Measurements from ENCODE around the gene PTPRCAP.
A peak's percentile ranks its signal among the peaks of the same experiment; 100 is the strongest.
"Not testable (repeated sequence)": the region's sequence is repeated elsewhere in the genome, so short reads cannot be mapped to it uniquely, and the experiment has no call there.

PTPRCAP gene

GRCh38 chr11:67441098-67441563 is 3.6 kb upstream of the PTPRCAP start:
- DNase-seq = no peak

GRCh38 chr11:67440229-67441097 is 3.0 kb upstream of the PTPRCAP start:
- DNase-seq = no peak

GRCh38 chr11:67439321-67440228 is 2.1 kb upstream of the PTPRCAP start:
- no peak for DNase-seq

- no peak for DNase-seq
These were observed 848 bp upstream of the PTPRCAP start for GRCh38 chr11:67438158-67438902.

- no peak for DNase-seq
These were observed 301 bp upstream of the PTPRCAP start for GRCh38 chr11:67437809-67438157.

- no peak for DNase-seq
These were observed 912 bp downstream of the PTPRCAP start for GRCh38 chr11:67436459-67437081.

- no peak for DNase-seq
These were observed 1.6 kb downstream of the PTPRCAP start for GRCh38 chr11:67435727-67436458.

GRCh38 chr11:67435031-67435726 is 2.3 kb downstream of the PTPRCAP start:
- DNase-seq = no peak

- DNase-seq = no peak
These were observed 3.0 kb downstream of the PTPRCAP start for GRCh38 chr11:67434395-67434881.

- DNase-seq = no peak
These were observed 3.7 kb downstream of the PTPRCAP start for GRCh38 chr11:67433536-67434394.

GRCh38 chr11:67432655-67433349 is 4.7 kb downstream of the PTPRCAP start:
- DNase-seq = no peak

GRCh38 chr11:67431346-67432249 is 5.9 kb downstream of the PTPRCAP start:
- no peak for DNase-seq

- no peak for DNase-seq
These were observed 7.8 kb downstream of the PTPRCAP start for GRCh38 chr11:67429722-67430121.

- no peak for DNase-seq
These were observed 8.3 kb downstream of the PTPRCAP start for GRCh38 chr11:67429038-67429668.

GRCh38 chr11:67428052-67429001 is 9.2 kb downstream of the PTPRCAP start, which contains the start of gene RPS6KB2:
RPS6KB2 (plus strand) TSS chr11:67428494; CDS start chr11:67428546, 52 bp downstream.
- peak; percentile 97 for DNase-seq

- DNase-seq = not testable (repeated sequence)
These were observed 10.1 kb downstream of the PTPRCAP start for GRCh38 chr11:67427364-67427859.
